ENCODE data around the gene MPI.

The MPI gene

GRCh38 chr15:74843445-74843828 is 46.4 kb upstream of the MPI start:
- no peak for TF ChIP-seq MAX (IDR thresholded peaks at IDR 0.05; ENCODE audit: low read depth, low read length)
- TF ChIP-seq CTCF (IDR thresholded peaks at IDR 0.05; ENCODE audit: low read depth, low read length): no peak
- TF ChIP-seq POLR2A (IDR thresholded peaks at IDR 0.05; ENCODE audit: extremely low read depth, insufficient read length): no peak
- no peak for DNase-seq (ENCODE audit: low read depth)
- peak overlapping the region; percentile 55 for H3K4me3 ChIP-seq (ENCODE audit: low read depth, low read length)

GRCh38 chr15:74843891-74844299 is 45.9 kb upstream of the MPI start:
- peak overlapping the region; percentile 55 for H3K4me3 ChIP-seq (ENCODE audit: low read depth, low read length)
- peak; percentile 33 for DNase-seq (ENCODE audit: low read depth)
- no peak for TF ChIP-seq MYC (IDR thresholded peaks at IDR 0.05; ENCODE audit: low read depth, low read length)
- TF ChIP-seq POLR2A (IDR thresholded peaks at IDR 0.05; ENCODE audit: extremely low read depth, insufficient read length): no peak
- TF ChIP-seq MAX (IDR thresholded peaks at IDR 0.05; ENCODE audit: low read depth, low read length): no peak
- TF ChIP-seq CTCF (IDR thresholded peaks at IDR 0.05; ENCODE audit: low read depth, low read length): no peak

GRCh38 chr15:74844319-74845207 is 45.3 kb upstream of the MPI start:
- TF ChIP-seq MAX (IDR thresholded peaks at IDR 0.05; ENCODE audit: low read depth, low read length) (no peak), MYC (IDR thresholded peaks at IDR 0.05; ENCODE audit: low read depth, low read length) (no peak), POLR2A (IDR thresholded peaks at IDR 0.05; ENCODE audit: extremely low read depth, insufficient read length) (no peak), CTCF (IDR thresholded peaks at IDR 0.05; ENCODE audit: low read depth, low read length) (no peak)
- no peak overlapping the region for H3K4me3 ChIP-seq (ENCODE audit: low read depth, low read length)

GRCh38 chr15:74845208-74845568 is 44.7 kb upstream of the MPI start:
- DNase-seq (ENCODE audit: low read depth): no peak
- TF ChIP-seq CTCF (IDR thresholded peaks at IDR 0.05; ENCODE audit: low read depth, low read length) (no peak), POLR2A (IDR thresholded peaks at IDR 0.05; ENCODE audit: extremely low read depth, insufficient read length) (no peak), MYC (IDR thresholded peaks at IDR 0.05; ENCODE audit: low read depth, low read length) (no peak), MAX (IDR thresholded peaks at IDR 0.05; ENCODE audit: low read depth, low read length) (no peak)

More at GRCh38 chr15:74844319-74845207, 45.3 kb upstream of the MPI start:
- DNase-seq (ENCODE audit: low read depth): no peak

GRCh38 chr15:74845581-74845980 is 44.3 kb upstream of the MPI start:
- DNase-seq (ENCODE audit: low read depth): no peak
- TF ChIP-seq MAX (IDR thresholded peaks at IDR 0.05; ENCODE audit: low read depth, low read length) (no peak), CTCF (IDR thresholded peaks at IDR 0.05; ENCODE audit: low read depth, low read length) (no peak), MYC (IDR thresholded peaks at IDR 0.05; ENCODE audit: low read depth, low read length) (no peak), POLR2A (IDR thresholded peaks at IDR 0.05; ENCODE audit: extremely low read depth, insufficient read length) (no peak)
- no peak overlapping the region for H3K4me3 ChIP-seq (ENCODE audit: low read depth, low read length)

More at GRCh38 chr15:74845208-74845568, 44.7 kb upstream of the MPI start:
- H3K4me3 ChIP-seq (ENCODE audit: low read depth, low read length): no peak overlapping the region

All from NB4 (cell line).